Thymus (tissue), 11 donors: ENCODE measurements around the gene TJP2. TPM values are rescaled to one million over a fixed set of nuclear protein-coding genes. Genes with fewer than 3 reads are reported as not detected.

Experiments used
- DNase-seq, 9 donors: peaks; one replicate each; pipeline ENCODE4 v3.0.0-alpha.2; 2013; ENCODE audit warnings: low spot score in 9 of 9, low read depth in 6 of 9, missing footprints in 1 of 9
- H3K27ac ChIP-seq, 2 donors: one replicate each; pipeline ENCODE4 v1.5.1; 2013; ENCODE audit warnings: control low read depth in 1 of 2, low read depth in 1 of 2, low read length in 1 of 2, mild to moderate bottlenecking in 1 of 2, moderate library complexity in 1 of 2
- H3K27me3 ChIP-seq, 2 donors: one replicate each; pipeline ENCODE4 v1.5.1; 2013; ENCODE audit warnings: low read length in 1 of 2; ENCODE audit not compliant: control insufficient read depth in 2 of 2, insufficient read depth in 1 of 2
- H3K36me3 ChIP-seq, 2 donors: one replicate each; pipeline ENCODE4 v1.5.1; 2013; ENCODE audit warnings: low read length in 1 of 2, mild to moderate bottlenecking in 1 of 2, moderate library complexity in 1 of 2; ENCODE audit not compliant: control insufficient read depth in 2 of 2, insufficient read depth in 2 of 2
- H3K4me1 ChIP-seq, 2 donors: one replicate each; pipeline ENCODE4 v1.5.1; 2013; ENCODE audit warnings: low read length in 2 of 2; ENCODE audit not compliant: control insufficient read depth in 2 of 2, insufficient read depth in 2 of 2
- H3K4me3 ChIP-seq, 2 donors: one replicate each; pipeline ENCODE4 v1.5.1; 2013; ENCODE audit warnings: low read length in 2 of 2, control low read depth in 1 of 2, mild to moderate bottlenecking in 1 of 2
- H3K9me3 ChIP-seq, 2 donors: one replicate each; pipeline ENCODE4 v1.5.1; 2013; ENCODE audit warnings: low read length in 1 of 2, mild to moderate bottlenecking in 1 of 2; ENCODE audit not compliant: control insufficient read depth in 2 of 2, insufficient read depth in 1 of 2
- WGBS: extraction: QIAGEN DNeasy Blood & Tissue Kit; methylation state at CpG from one replicate; pipeline ENCODE4 v1.1.7; 2013; 5-methylcytosine and 5-hydroxymethylcytosine counted together
- polyA plus RNA-seq: library from polyadenylated mRNA; stranded (reverse); fragments of 200-250 nt; gene quantifications from one replicate; pipeline ENCODE4 v1.2.3, GENCODE V29; 2013
- total RNA-seq: library from RNA; stranded (reverse); fragments of 120-200 nt; gene quantifications from one replicate; pipeline ENCODE4 v1.2.4, GENCODE V29; 2013
- donor health status: healthy.

Gene TJP2
- total and polyA plus RNA-seq, 2 donors, result 31.5 to 45.3 TPM

DNA sequence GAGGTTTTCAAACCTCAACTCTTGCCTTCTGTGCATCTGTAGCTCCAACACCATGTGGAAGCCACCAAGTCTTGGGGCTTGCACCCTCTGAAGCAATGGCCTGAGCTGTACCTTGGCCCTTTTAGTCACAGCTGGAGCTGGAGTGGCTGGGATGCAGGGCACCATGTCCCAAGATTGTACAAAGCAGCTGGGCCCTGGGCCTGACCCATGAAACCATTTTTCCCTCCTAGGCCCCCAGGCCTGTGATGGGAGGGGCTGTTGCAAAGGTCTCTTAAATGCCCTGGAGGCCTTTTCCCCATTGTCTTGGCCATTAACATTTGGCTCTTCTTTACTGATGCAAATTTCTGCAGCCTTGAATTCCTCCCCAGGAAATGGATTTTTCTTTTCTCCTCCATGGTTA, 139.1 kb downstream of the TJP2 start:
- no peak for DNase-seq
- Histone ChIP-seq H3K36me3 (no peaks in the 10 kb centered on the region), H3K27ac (no peak overlapping the region), H3K4me1 (no peaks in the 10 kb centered on the region), H3K4me3 (no peak overlapping the region), H3K27me3 (no peaks in the 10 kb centered on the region), H3K9me3 (peaks cover 4 to 11% of the 10 kb centered on the region in 2 donors)

DNA sequence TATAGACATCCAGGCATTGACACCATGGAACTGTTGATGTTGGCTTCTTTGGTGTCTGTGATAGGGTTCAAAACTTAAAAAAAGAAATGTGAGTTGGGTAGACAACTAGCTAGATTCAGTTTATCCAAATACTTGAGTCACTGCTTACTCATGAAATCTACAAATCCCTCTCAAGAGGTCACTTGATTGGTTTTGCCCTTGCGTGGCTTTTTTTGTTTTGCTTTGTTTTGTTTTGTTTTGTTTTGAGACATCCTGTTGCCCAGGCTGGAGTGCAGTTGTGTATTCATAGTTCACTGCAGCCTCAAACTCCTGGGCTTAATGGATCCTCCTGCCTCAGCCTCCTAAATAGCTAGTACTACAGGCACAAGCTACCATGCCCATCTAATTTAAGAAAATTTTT, 140.5 kb downstream of the TJP2 start:
- 95% methylated on average over 1 of the region's 1 CpG for WGBS
- Histone ChIP-seq H3K4me1 (no peaks in the 10 kb centered on the region), H3K4me3 (no peak overlapping the region), H3K27me3 (no peaks in the 10 kb centered on the region), H3K27ac (no peak overlapping the region), H3K36me3 (no peaks in the 10 kb centered on the region), H3K9me3 (peaks cover 4 to 11% of the 10 kb centered on the region in 2 donors)
- DNase-seq, result no peak

DNA sequence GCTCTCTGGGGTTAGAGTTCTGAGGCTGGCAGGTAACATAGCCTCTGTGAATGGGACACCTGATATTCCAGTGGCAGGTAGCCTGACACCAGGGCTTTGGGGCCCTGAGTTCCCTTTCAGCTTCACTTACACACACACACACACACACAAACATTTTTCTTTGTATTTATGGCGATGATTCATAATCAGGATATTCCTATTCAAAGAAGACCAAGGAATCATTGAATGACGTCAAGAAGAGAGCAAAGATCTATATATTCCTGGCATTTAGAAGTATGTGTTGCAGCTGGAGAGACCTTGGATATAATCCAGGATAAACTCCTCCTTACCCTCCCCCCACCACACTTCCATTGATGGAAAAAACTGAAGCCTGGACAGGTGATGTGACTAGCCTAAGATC, 143.0 kb downstream of the TJP2 start:
- WGBS, result 96% methylated on average over 2 of the region's 2 CpGs
- H3K36me3 ChIP-seq, result no peaks in the 10 kb centered on the region
- H3K4me3 ChIP-seq, result no peak overlapping the region
- H3K27ac ChIP-seq, result no peak overlapping the region
- DNase-seq, result no peak
- no peaks in the 10 kb centered on the region for H3K4me1 ChIP-seq
- peaks cover 4 to 11% of the 10 kb centered on the region in 2 donors for H3K9me3 ChIP-seq
- peaks cover 0 to 3% of the 10 kb centered on the region in 2 donors for H3K27me3 ChIP-seq

DNA sequence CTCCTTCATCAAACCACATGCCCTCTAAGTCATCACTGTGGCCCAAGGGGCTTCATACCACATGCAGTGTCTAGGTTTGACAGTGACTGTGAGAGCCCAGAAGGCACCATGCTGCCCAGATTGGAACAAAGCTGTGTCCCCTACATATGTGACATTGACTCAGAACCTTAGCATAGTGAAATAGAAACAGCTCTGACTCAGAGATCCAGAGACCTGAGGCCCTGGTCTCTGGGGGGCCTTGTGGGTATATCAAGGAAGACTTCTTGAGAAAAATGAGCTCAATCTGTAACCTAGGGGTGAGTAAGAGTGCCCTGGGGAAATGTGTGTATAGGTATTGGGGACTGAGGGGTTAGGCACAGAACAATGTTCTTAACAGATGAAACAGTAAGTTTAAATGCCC, 143.8 kb downstream of the TJP2 start:
- no peak for DNase-seq
- Histone ChIP-seq H3K27me3 (peaks cover 0 to 3% of the 10 kb centered on the region in 2 donors), H3K9me3 (peaks cover 2 to 7% of the 10 kb centered on the region in 2 donors), H3K4me1 (no peaks in the 10 kb centered on the region), H3K4me3 (no peak overlapping the region), H3K27ac (no peak overlapping the region), H3K36me3 (no peaks in the 10 kb centered on the region)

DNA sequence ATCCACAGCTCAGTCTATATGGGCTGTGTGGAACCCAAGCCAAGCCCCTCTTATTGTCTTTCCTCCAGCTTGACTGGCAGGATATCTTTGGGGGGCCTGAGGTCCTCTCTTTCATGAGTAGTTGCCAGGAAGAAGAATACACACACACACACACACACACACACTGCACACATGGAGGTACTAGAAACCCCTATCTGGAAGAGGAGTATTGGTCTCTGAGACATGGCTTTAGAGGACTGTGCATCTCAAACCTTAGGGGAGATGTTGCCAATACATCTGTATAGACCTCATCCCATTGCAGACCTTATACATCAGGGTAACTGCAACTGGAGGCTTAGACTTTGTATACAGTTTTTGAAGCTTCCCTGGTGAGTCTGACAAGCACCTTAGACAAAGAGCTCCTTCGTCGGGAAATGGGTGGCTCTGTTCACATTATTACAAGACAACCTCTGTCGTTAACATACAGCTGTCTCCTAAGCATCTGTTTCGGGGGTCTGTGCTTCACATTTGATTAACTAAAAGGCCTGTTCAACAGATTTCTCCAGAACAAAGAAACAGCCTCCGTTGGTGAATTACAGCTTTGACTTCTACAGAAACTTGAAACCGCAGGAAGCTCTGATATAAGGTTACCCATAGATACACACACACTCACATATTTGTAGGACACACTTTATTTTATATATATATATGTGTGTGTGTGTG, 145.4 kb downstream of the TJP2 start:
- Histone ChIP-seq H3K36me3 (no peaks in the 10 kb centered on the region), H3K9me3 (peaks cover 0 to 3% of the 10 kb centered on the region in 2 donors), H3K27me3 (peaks cover 9 to 17% of the 10 kb centered on the region in 2 donors), H3K4me1 (no peaks in the 10 kb centered on the region), H3K4me3 (no peak overlapping the region), H3K27ac (no peak overlapping the region)
- DNase-seq, result no peak
- WGBS, result 89% methylated on average over 6 of the region's 6 CpGs

DNA sequence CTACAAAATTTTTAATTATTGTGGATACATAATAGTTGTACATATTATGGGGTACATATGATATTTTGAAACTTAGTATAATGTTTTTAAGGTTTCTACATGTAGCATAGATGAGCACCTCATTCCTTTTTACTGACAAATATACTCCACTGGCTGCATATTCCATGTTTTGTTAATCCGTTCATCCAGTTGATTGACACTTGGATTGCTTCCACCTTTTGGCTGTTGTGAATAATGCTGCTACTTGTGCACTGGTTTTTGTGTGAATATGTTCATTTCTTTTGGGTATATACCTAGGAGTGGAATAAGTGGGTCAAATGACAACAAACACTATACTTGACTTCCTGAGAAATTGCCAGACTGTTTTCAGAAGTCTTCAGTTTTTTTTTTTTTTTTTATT, 148.2 kb downstream of the TJP2 start:
- no peaks in the 10 kb centered on the region for H3K36me3 ChIP-seq
- no peaks in the 10 kb centered on the region for H3K4me1 ChIP-seq
- WGBS, result 92% methylated on average over 1 of the region's 1 CpG
- no peak for DNase-seq
- peaks cover 27 to 41% of the 10 kb centered on the region in 2 donors for H3K27me3 ChIP-seq
- no peak overlapping the region for H3K27ac ChIP-seq
- H3K4me3 ChIP-seq, result no peak overlapping the region
- H3K9me3 ChIP-seq, result no peaks in the 10 kb centered on the region

DNA sequence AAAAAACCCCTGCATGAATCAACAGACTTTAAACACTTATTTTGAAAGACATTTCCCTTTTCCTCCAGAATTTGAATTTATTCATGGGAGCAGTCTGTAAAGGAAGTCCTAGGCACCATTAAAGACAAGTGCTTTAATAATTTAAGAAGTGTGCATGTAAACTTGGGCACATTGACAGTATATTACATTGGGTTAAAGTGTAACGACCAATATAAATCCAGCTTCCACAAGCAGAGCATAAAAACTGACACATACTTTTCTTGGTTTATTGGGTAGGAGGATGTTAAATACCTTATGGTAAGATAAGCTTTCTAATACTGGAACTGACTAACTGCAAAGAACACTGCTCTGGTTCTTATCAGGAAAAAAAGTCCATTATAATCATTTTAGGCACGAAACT, 149.8 kb downstream of the TJP2 start:
- Histone ChIP-seq H3K27me3 (peaks cover 32 to 45% of the 10 kb centered on the region in 2 donors), H3K4me1 (no peaks in the 10 kb centered on the region), H3K27ac (no peak overlapping the region), H3K36me3 (no peaks in the 10 kb centered on the region), H3K4me3 (no peak overlapping the region), H3K9me3 (no peaks in the 10 kb centered on the region)
- DNase-seq, result no peak
- 83% methylated on average over 2 of the region's 2 CpGs for WGBS

Other genes with a start within 250 kb of the TJP2 start
- gene PRKACG, start 160.2 kb upstream of the TJP2 start, total RNA-seq, result not detected
- gene PRKACG, start 160.2 kb upstream of the TJP2 start, polyA plus RNA-seq, result not detected
- gene FXN, start 138.5 kb upstream of the TJP2 start, total RNA-seq, result 3.2 TPM
- gene FXN, start 138.5 kb upstream of the TJP2 start, polyA plus RNA-seq, result 7.7 TPM
- 4.1 TPM for gene ENTREP1, start 150.9 kb downstream of the TJP2 start, total RNA-seq
- gene ENTREP1, start 150.9 kb downstream of the TJP2 start, polyA plus RNA-seq, result 16.1 TPM